ENCODE results near the gene S100G. TPM values are rescaled to one million over a fixed set of nuclear protein-coding genes. Genes with fewer than 3 reads are reported as not detected.
"Not testable (repeated sequence)": the region's sequence is repeated elsewhere in the genome, so short reads cannot be mapped to it uniquely, and the experiment has no call there.

The S100G gene
- total and polyA plus RNA-seq, 8 donors: not detected

GRCh38 chrX:16606142-16606720, 43.7 kb upstream of the S100G start:
- no peaks in the 10 kb centered on the region for H3K27me3 ChIP-seq
- DNase-seq: no peak
- WGBS, 5 donors: 69 to 84% (median 78%) methylated on average over 4 of the region's 4 CpGs
- peaks cover 0 to 18% (median 7%) of the 10 kb centered on the region in 4 donors for H3K4me1 ChIP-seq
- intact Hi-C loops (cut with DNase I; ENCODE audit: low total_unique reads): no loop called here
- H3K36me3 ChIP-seq: peaks cover 0 to 5% (median 0%) of the 10 kb centered on the region in 4 donors
- peak overlapping the region in 3 of 5 donors; percentile 64 to 81 (median 76) for H3K27ac ChIP-seq
- H3K4me3 ChIP-seq: no peak overlapping the region
- H3K9me3 ChIP-seq: no peaks in the 10 kb centered on the region
- no peak for TF ChIP-seq EP300 (IDR thresholded peaks at IDR 0.05)
- TF ChIP-seq POLR2A (IDR thresholded peaks at IDR 0.05): no peak

- no peaks in the 10 kb centered on the region for H3K9me3 ChIP-seq
- H3K4me3 ChIP-seq: no peak overlapping the region
- 69 to 89% (median 77%) methylated on average over 1 of the region's 1 CpG for WGBS, 5 donors
- peaks cover 0 to 12% (median 9%) of the 10 kb centered on the region in 4 donors for H3K36me3 ChIP-seq
- TF ChIP-seq CTCF (IDR thresholded peaks at IDR 0.05) (no peak), POLR2AphosphoS5 (IDR thresholded peaks at IDR 0.05) (no peak), POLR2A (IDR thresholded peaks at IDR 0.05) (no peak), EP300 (IDR thresholded peaks at IDR 0.05) (no peak)
- no peak overlapping the region for H3K27ac ChIP-seq
- intact Hi-C loops (cut with DNase I; ENCODE audit: low total_unique reads): no loop called here
- H3K4me1 ChIP-seq: peaks cover 0 to 4% (median 0%) of the 10 kb centered on the region in 4 donors
- DNase-seq: no peak
- peaks cover 0 to 3% (median 0%) of the 10 kb centered on the region in 3 donors for H3K27me3 ChIP-seq
These were observed 39.8 kb upstream of the S100G start for GRCh38 chrX:16610121-16610621.

- DNase-seq; H3K27me3 ChIP-seq; H3K4me1 ChIP-seq; H3K4me3 ChIP-seq; H3K27ac ChIP-seq; H3K9me3 ChIP-seq; intact Hi-C loops (cut with DNase I; ENCODE audit: low total_unique reads): not testable (repeated sequence)
- H3K36me3 ChIP-seq: peaks cover 0 to 15% (median 10%) of the 10 kb centered on the region in 4 donors
- WGBS, 5 donors: 85 to 96% (median 91%) methylated on average over 3 of the region's 3 CpGs
These were observed 39.3 kb upstream of the S100G start for GRCh38 chrX:16610654-16611053.

- WGBS, 5 donors: 72 to 83% (median 78%) methylated on average over 6 of the region's 6 CpGs
- intact Hi-C loops (cut with DNase I; ENCODE audit: low total_unique reads): no loop called here
- Histone ChIP-seq H3K27ac (no peak overlapping the region), H3K4me3 (no peak overlapping the region), H3K9me3 (no peaks in the 10 kb centered on the region), H3K27me3 (peaks cover 0 to 3% (median 0%) of the 10 kb centered on the region in 3 donors), H3K4me1 (no peaks in the 10 kb centered on the region), H3K36me3 (peaks cover 0 to 25% (median 17%) of the 10 kb centered on the region in 4 donors)
- TF ChIP-seq POLR2AphosphoS5 (IDR thresholded peaks at IDR 0.05): no peak
- TF ChIP-seq CTCF (IDR thresholded peaks at IDR 0.05): no peak
- no peak for TF ChIP-seq EP300 (IDR thresholded peaks at IDR 0.05)
- no peak for TF ChIP-seq POLR2A (IDR thresholded peaks at IDR 0.05)
- no peak for DNase-seq
These were observed 37.6 kb upstream of the S100G start for GRCh38 chrX:16612257-16612897.

GRCh38 chrX:16617382-16617781, 32.6 kb upstream of the S100G start:
- Histone ChIP-seq H3K27ac (no peak overlapping the region), H3K36me3 (peaks cover 0 to 23% (median 18%) of the 10 kb centered on the region in 4 donors), H3K4me1 (no peaks in the 10 kb centered on the region), H3K27me3 (peaks cover 0 to 3% (median 0%) of the 10 kb centered on the region in 3 donors), H3K9me3 (no peaks in the 10 kb centered on the region), H3K4me3 (no peak overlapping the region)
- 37 to 75% (median 58%) methylated on average over 1 of the region's 1 CpG for WGBS, 5 donors
- TF ChIP-seq CTCF (IDR thresholded peaks at IDR 0.05): no peak
- no peak for TF ChIP-seq POLR2AphosphoS5 (IDR thresholded peaks at IDR 0.05)
- TF ChIP-seq EP300 (IDR thresholded peaks at IDR 0.05): no peak
- TF ChIP-seq POLR2A (IDR thresholded peaks at IDR 0.05): no peak
- DNase-seq: no peak
- intact Hi-C loops (cut with DNase I; ENCODE audit: low total_unique reads): no loop called here

All from stomach (tissue), 9 donors.